Stomach (tissue), 9 donors: ENCODE measurements around the gene WWOX. TPM values are rescaled to one million over a fixed set of nuclear protein-coding genes. Genes with fewer than 3 reads are reported as not detected.

ENCODE experiments used
- DNase-seq, 2 donors: peaks; one replicate each; pipeline versions ENCODE4 v3.0.0 to v3.0.0-alpha.2; 2013 to 2019
- H3K27ac ChIP-seq, 5 donors: fragments of 200-600 bp in 4 of 5; sonication (generic) in 4 of 5; one replicate each; pipeline ENCODE4 v1.5.1; 2013 to 2019; ENCODE audit warnings: mild to moderate bottlenecking in 1 of 5, moderate library complexity in 1 of 5
- H3K27me3 ChIP-seq, 3 donors: fragments of 200-600 bp; sonication (generic); one replicate each; pipeline ENCODE4 v1.5.1; 2017 to 2019; ENCODE audit warnings: mixed run types in 1 of 3
- H3K36me3 ChIP-seq, 4 donors: fragments of 200-600 bp; sonication (generic); 1 replicate in 3 of 4; 2 replicates in 1 of 4; pipeline ENCODE4 v1.5.1; 2016 to 2019
- H3K4me1 ChIP-seq, 4 donors: fragments of 200-600 bp; sonication (generic); one replicate each; pipeline ENCODE4 v1.5.1; 2016 to 2019
- H3K4me3 ChIP-seq, 4 donors: fragments of 200-600 bp; sonication (generic) in 3 of 4; one replicate each; pipeline ENCODE4 v1.5.1; 2016 to 2019; ENCODE audit warnings: mild to moderate bottlenecking in 1 of 4
- H3K9me3 ChIP-seq, 4 donors: fragments of 200-600 bp; sonication (generic); one replicate each; pipeline ENCODE4 v1.5.1; 2016 to 2019
- CTCF ChIP-seq, 7 experiments: fragments of 450-650 bp in 4 of 7; fragments of 200-600 bp in 3 of 7; sonication (generic) in 3 of 7; IDR thresholded peaks; one replicate each; pipeline ENCODE4 v1.5.1; 2016 to 2019; ENCODE audit warnings: antibody characterized with exemption in 7 of 7, control low read depth in 2 of 7, mild to moderate bottlenecking in 1 of 7
- EP300 ChIP-seq: sonication (generic); formaldehyde crosslinking; IDR thresholded peaks from one replicate; pipeline ENCODE4 v1.6.1; 2017; ENCODE audit warnings: antibody characterized with exemption
- POLR2A ChIP-seq, 4 donors: fragments of 450-650 bp; IDR thresholded peaks; one replicate each; pipeline ENCODE4 v1.6.1; 2016; ENCODE audit warnings: antibody characterized with exemption in 4 of 4, control low read depth in 2 of 4, mild to moderate bottlenecking in 1 of 4, moderate library complexity in 1 of 4
- POLR2AphosphoS5 ChIP-seq, 3 donors: sonication (generic); formaldehyde crosslinking; IDR thresholded peaks; one replicate each; pipeline ENCODE4 v1.6.1; 2016; ENCODE audit warnings: antibody characterized with exemption in 3 of 3
- WGBS, 5 donors: extraction: QIAGEN DNeasy Blood & Tissue Kit in 3 of 5; methylation state at CpG; one replicate each; pipeline versions ENCODE4 v1.1.5 to v1.1.7; 2013 to 2018; 5-methylcytosine and 5-hydroxymethylcytosine counted together
- intact Hi-C: fragments of 100-400 bp; cut with DNase I; formaldehyde crosslinking; loops from one replicate; pipeline ENCODE4 v1.15.1; 2023; ENCODE audit warnings: low total_unique reads
- polyA plus RNA-seq, 3 donors: library from polyadenylated mRNA; stranded (reverse); fragments of 200-250 nt; gene quantifications; one replicate each; pipeline ENCODE4 v1.2.3, GENCODE V29; 2013
- total RNA-seq, 5 donors: library from RNA; depleted of rRNA; stranded (reverse); fragments of >200 nt; gene quantifications; one replicate each; pipeline versions ENCODE4 v1.1.0 to v1.2.3, GENCODE V29; 2014 to 2016
- donor health status: healthy with polysubstance abuse.
- donor health status: Bipolar disorder and iron deficiency.
- donor health status: healthy.

Gene WWOX
- total and polyA plus RNA-seq, 8 donors: 7.7 to 129 (median 48.7) TPM

- TF ChIP-seq EP300: no peak
- no peak for TF ChIP-seq POLR2A (IDR thresholded peaks at IDR 0.05)
- no peak for TF ChIP-seq CTCF (IDR thresholded peaks at IDR 0.05)
- TF ChIP-seq POLR2AphosphoS5 (IDR thresholded peaks at IDR 0.05): no peak
- DNase-seq: no peak
- H3K9me3 ChIP-seq: no peaks in the 10 kb centered on the region
- no peak overlapping the region for H3K4me3 ChIP-seq
- H3K27me3 ChIP-seq: no peaks in the 10 kb centered on the region
- no peak overlapping the region for H3K27ac ChIP-seq
- peaks cover 0 to 20% (median 11%) of the 10 kb centered on the region in 4 donors for H3K4me1 ChIP-seq
- intact Hi-C loops: no loop called here
- WGBS, 5 donors: 89 to 94% (median 93%) methylated on average over 3 of the region's 3 CpGs
- no peaks in the 10 kb centered on the region for H3K36me3 ChIP-seq
Measured at GRCh38 chr16:78668393-78668792, 568.9 kb downstream of the WWOX start.

- intact Hi-C loops: no loop called here
- no peaks in the 10 kb centered on the region for H3K36me3 ChIP-seq
- peak in 1 of 2 donors; percentile 76 for DNase-seq
- TF ChIP-seq POLR2AphosphoS5 (IDR thresholded peaks at IDR 0.05) (peak in 1 of 3 donors; percentile 14), CTCF (IDR thresholded peaks at IDR 0.05) (no peak), EP300 (no peak), POLR2A (IDR thresholded peaks at IDR 0.05) (no peak)
- no peaks in the 10 kb centered on the region for H3K9me3 ChIP-seq
- peak overlapping the region in 2 of 5 donors; percentile 20 to 27 for H3K27ac ChIP-seq
- H3K4me3 ChIP-seq: no peak overlapping the region
- H3K27me3 ChIP-seq: no peaks in the 10 kb centered on the region
- H3K4me1 ChIP-seq: peaks cover 0 to 20% (median 11%) of the 10 kb centered on the region in 4 donors
- 56 to 73% (median 62%) methylated on average over 9 of the region's 9 CpGs for WGBS, 5 donors
Measured at GRCh38 chr16:78669994-78670393, 570.5 kb downstream of the WWOX start.

GRCh38 chr16:78672779-78673556 lies 573.5 kb downstream of the WWOX start:
- Histone ChIP-seq H3K4me1 (peaks cover 0 to 26% (median 15%) of the 10 kb centered on the region in 4 donors), H3K9me3 (no peaks in the 10 kb centered on the region), H3K27me3 (no peaks in the 10 kb centered on the region), H3K36me3 (no peaks in the 10 kb centered on the region), H3K27ac (no peak overlapping the region), H3K4me3 (no peak overlapping the region)
- DNase-seq: no peak
- WGBS, 5 donors: 87 to 96% (median 94%) methylated on average over 17 of the region's 17 CpGs
- intact Hi-C loops: no loop called here
- no peak for TF ChIP-seq EP300
- no peak for TF ChIP-seq POLR2A (IDR thresholded peaks at IDR 0.05)
- TF ChIP-seq CTCF (IDR thresholded peaks at IDR 0.05): no peak
- TF ChIP-seq POLR2AphosphoS5 (IDR thresholded peaks at IDR 0.05): no peak

GRCh38 chr16:78673884-78674283 lies 574.4 kb downstream of the WWOX start:
- Histone ChIP-seq H3K4me1 (peaks cover 0 to 28% (median 15%) of the 10 kb centered on the region in 4 donors), H3K27me3 (no peaks in the 10 kb centered on the region), H3K27ac (no peak overlapping the region), H3K4me3 (no peak overlapping the region), H3K36me3 (no peaks in the 10 kb centered on the region), H3K9me3 (no peaks in the 10 kb centered on the region)
- no peak for DNase-seq
- WGBS, 5 donors: 71 to 86% (median 83%) methylated on average over 5 of the region's 5 CpGs
- TF ChIP-seq EP300 (no peak), POLR2AphosphoS5 (IDR thresholded peaks at IDR 0.05) (no peak), POLR2A (IDR thresholded peaks at IDR 0.05) (no peak), CTCF (IDR thresholded peaks at IDR 0.05) (no peak)
- intact Hi-C loops: no loop called here
